Stimulated activated CD8-positive, alpha-beta memory T cell treated with anti-CD3 and anti-CD28 coated beads, Interleukin-4, amount 100 ng/mL, for 1 hour (primary cell): ENCODE results near the gene SLMAP.
A peak's percentile ranks its signal among the peaks of the same experiment; 100 is the strongest.
"Not testable (repeated sequence)": the region's sequence is repeated elsewhere in the genome, so short reads cannot be mapped to it uniquely, and the experiment has no call there.

Experiments used
- DNase-seq, 2 donors: peaks; one replicate each; pipeline ENCODE4 v3.0.0-alpha.2; 2020; ENCODE audit warnings: low read depth in 2 of 2, low spot score in 1 of 2

The SLMAP gene

GRCh38 chr3:57793737-57794187 lies 37.7 kb downstream of the SLMAP start:
- no peak for DNase-seq

- no peak for DNase-seq
Measured at GRCh38 chr3:57794501-57794900, 38.4 kb downstream of the SLMAP start.

GRCh38 chr3:57794951-57795350 lies 38.8 kb downstream of the SLMAP start:
- no peak for DNase-seq

- no peak for DNase-seq
Measured at GRCh38 chr3:57796261-57796660, 40.2 kb downstream of the SLMAP start.

- DNase-seq = no peak
Measured at GRCh38 chr3:57797701-57798487, 41.8 kb downstream of the SLMAP start.

- DNase-seq = no peak
Measured at GRCh38 chr3:57803647-57804081, 47.6 kb downstream of the SLMAP start.

- no peak for DNase-seq
Measured at GRCh38 chr3:57805266-57805665, 49.2 kb downstream of the SLMAP start.

GRCh38 chr3:57805674-57806073 lies 49.6 kb downstream of the SLMAP start:
- DNase-seq = no peak

- DNase-seq = not testable (repeated sequence)
Measured at GRCh38 chr3:57806195-57806594, 50.1 kb downstream of the SLMAP start.

- no peak for DNase-seq
Measured at GRCh38 chr3:57808961-57809608, 53.0 kb downstream of the SLMAP start.

GRCh38 chr3:57809609-57809968 lies 53.5 kb downstream of the SLMAP start:
- DNase-seq = no peak

- no peak for DNase-seq
Measured at GRCh38 chr3:57810048-57810447, 53.9 kb downstream of the SLMAP start.

GRCh38 chr3:57810471-57811137 lies 54.5 kb downstream of the SLMAP start:
- DNase-seq = no peak

GRCh38 chr3:57815036-57815435 lies 58.9 kb downstream of the SLMAP start:
- peak in 1 of 2 donors; percentile 33 for DNase-seq

- DNase-seq = no peak
Measured at GRCh38 chr3:57816471-57817095, 60.5 kb downstream of the SLMAP start.

- no peak for DNase-seq
Measured at GRCh38 chr3:57818772-57819171, 62.7 kb downstream of the SLMAP start.

GRCh38 chr3:57820479-57820878 lies 64.4 kb downstream of the SLMAP start:
- DNase-seq = no peak

- no peak for DNase-seq
Measured at GRCh38 chr3:57821765-57822164, 65.7 kb downstream of the SLMAP start.

- DNase-seq = no peak
Measured at GRCh38 chr3:57822686-57823085, 66.6 kb downstream of the SLMAP start.

- DNase-seq = no peak
Measured at GRCh38 chr3:57825116-57825515, 69.0 kb downstream of the SLMAP start.

- DNase-seq = no peak
Measured at GRCh38 chr3:57826245-57826951, 70.3 kb downstream of the SLMAP start.
